ENCODE measurements around the gene ZNF527.
A peak's percentile ranks its signal among the peaks of the same experiment; 100 is the strongest.
"Not testable (repeated sequence)": the region's sequence is repeated elsewhere in the genome, so short reads cannot be mapped to it uniquely, and the experiment has no call there.

ZNF527 gene

GRCh38 chr19:37370880-37371661 is at the start of gene ZNF527:
Gene ZNF527, plus strand, starts transcription at chr19:37371099. Its CDS starts 3,100 bp downstream, at chr19:37374199.
- peak; percentile 94 to 95 for DNase-seq (ENCODE audit: low read depth in 2 of 2)

DNA sequence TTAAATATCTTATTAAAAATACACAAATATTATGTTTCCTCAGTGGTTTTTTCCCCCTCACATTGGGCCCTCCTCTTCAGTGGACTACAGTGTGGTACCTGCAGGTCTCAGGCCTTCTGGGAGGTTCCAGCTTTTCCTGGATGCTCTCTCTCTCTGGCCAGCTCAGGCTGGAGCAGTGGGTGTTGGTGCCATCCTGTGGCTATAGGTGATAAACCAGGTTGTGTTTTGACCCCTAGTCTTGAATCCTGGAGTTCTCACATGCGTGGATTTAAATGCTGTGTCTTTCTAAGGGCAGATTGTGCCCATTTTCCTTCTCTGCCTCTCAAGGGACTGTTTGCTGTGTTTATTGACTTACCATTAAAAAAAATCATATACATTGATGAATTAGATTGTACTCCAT is 41.2 kb upstream of the ZNF527 start:
- DNase-seq (ENCODE audit: low read depth in 2 of 2): no peak

DNA sequence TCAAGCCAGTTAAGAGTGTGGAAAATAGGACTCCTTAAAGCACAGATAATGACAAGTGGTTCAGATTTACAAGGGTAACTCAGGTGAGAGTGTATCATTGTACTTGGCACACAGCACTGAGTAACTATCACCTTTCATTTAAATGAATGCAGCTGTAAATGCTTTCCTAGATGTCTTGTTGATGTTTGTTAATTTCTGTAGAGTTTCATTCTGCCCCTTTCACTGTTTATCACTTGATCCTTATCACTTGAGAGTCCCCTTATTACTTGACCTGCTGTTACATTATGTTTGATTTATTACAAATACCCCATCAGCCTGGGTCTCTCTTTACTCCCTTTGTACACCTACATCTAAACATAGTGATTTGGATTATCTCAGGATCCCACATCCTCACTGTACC is 38.1 kb upstream of the ZNF527 start:
- no peak for DNase-seq (ENCODE audit: low read depth in 2 of 2)

DNA sequence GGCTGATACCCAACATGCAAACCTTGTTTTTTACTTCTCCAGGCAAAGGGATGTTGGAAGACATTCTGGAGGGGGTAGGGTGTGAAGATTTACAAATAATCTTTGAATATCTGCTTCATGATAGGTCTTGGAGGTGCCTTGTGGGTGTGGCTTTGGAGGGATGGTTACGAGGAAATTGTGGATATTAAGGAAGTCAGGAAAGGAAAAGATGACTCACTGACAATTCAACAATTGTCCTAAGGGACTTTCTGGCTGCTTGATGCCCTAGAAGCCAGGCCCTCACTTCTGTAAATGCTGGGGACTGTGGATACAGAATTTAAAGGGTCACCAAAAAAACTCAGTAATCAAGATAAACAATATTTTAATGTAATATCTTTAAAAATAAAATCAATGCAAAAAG is 37.4 kb upstream of the ZNF527 start:
- no peak for DNase-seq (ENCODE audit: low read depth in 2 of 2)

- peak; percentile 71 to 75 for DNase-seq (ENCODE audit: low read depth in 2 of 2)
Measured at GRCh38 chr19:37334179-37335071, 36.5 kb upstream of the ZNF527 start.

DNA sequence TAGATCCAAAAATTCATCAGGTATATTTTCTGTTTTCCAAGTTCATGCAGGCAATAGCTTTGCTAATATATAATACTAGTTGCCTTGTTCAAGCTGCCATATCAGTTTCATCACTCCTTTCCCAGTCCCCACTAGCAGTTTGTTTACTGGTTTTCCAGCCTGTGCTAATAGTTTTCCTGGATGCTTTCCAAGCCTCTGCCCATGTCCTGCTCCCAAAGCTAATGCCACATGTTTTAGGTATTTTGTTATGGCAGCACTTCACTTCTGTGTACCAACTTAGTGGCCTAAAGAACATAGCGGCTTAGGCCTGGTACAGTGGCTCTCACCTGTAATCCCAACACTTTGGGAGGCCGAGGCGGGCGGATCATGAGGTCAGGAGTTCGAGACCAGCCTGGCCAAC is 28.1 kb upstream of the ZNF527 start:
- no peak for DNase-seq (ENCODE audit: low read depth in 2 of 2)

DNA sequence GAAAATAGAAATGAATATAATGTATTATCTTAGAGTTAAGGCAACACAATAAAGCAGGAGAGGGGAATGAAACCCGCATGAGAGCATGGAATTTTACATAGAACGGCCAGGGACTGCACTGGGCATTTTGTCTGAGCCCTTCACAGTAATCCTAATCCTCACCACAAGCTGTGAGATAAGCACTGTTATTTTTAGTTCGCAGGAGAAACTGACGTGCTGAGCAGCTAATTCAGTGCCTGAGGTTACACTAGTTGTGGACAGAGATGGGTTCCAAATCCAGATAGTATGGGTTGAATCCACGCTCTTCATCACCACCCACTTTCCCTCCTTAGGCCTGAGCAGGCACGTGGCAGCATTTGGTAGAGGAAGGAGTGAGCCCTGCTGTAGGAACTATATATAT is 24.8 kb upstream of the ZNF527 start:
- no peak for DNase-seq (ENCODE audit: low read depth in 2 of 2)

DNA sequence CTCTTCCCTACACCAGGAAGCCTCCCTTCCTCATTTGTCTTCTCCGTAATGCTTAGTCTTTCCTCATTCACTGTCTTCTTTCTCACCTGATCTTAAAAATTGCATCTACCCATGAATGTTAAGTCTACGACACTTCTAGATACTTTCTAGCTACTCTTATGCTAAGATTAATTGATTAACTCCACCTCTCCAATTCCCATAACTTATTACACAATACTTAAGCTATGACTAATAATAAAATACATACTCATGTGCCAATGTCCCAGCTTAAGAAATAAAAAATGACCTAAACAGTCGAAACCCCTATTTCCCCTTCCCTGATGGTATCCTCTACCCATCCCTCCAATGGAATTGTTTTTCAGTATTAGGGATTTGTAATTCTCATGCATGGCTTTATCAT is 22.8 kb upstream of the ZNF527 start:
- no peak for DNase-seq (ENCODE audit: low read depth in 2 of 2)

DNA sequence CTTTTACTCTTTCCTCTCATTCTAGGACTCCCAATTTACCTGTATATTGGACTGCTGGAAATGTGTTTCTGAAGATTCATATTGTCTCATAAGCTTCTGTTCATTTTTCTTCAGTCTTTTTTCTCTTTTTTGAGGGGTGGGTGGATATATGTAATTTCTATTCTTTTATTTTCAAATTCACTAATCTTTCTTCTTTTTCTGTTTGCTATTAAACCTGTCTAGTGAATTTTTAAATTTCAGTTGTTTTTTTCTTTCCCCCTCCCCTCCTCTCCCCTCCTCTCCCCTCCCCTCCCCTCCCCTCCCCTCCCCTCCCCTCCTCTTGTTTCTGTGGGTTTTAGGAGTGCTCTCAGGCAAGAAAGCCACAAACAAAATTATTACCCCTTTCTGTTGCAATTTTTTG is 16.9 kb upstream of the ZNF527 start:
- no peak for DNase-seq (ENCODE audit: low read depth in 2 of 2)

DNA sequence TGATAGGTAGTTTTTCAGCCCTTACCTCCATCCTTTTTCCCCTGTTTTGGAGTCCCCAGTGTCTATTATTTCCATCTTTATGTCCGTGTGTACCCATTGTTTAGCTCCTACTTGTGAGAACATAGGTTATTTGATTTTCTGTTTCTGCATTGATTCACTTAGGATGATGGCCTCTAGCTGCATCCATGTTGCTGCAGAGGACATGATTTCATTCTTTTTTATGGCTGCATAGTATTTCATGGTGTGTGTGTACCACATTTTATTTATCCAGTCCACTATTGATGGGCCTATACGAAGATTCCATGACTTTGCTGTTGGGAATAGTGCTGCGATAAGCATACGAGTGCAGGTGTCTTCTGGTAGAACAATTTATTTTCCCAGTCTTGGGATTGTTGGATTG is 15.0 kb upstream of the ZNF527 start:
- no peak for DNase-seq (ENCODE audit: low read depth in 2 of 2)

DNA sequence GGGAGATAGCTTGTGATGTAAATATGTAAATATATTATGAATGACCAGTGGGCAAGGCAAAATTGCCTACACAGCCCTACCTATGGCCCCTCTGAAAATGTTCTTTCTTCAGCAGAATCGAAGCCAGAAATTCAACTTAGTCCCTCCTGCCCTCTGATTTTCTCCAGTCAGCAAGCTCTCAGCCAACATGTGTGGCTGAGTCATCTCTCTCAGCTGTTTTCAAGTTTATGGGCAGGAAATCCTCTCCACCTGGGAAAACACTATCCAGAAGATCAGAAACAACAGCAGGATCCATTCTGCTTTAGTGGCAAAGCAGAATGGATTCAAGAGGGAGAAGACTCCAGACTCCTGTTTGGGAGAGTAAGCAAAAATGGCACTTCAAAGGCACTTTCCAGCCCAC is 8.9 kb upstream of the ZNF527 start:
- no peak for DNase-seq (ENCODE audit: low read depth in 2 of 2)

- DNase-seq (ENCODE audit: low read depth in 2 of 2): no peak
Measured at GRCh38 chr19:37362733-37363132, 8.2 kb upstream of the ZNF527 start.

GRCh38 chr19:37370386-37370879 is 466 bp upstream of the ZNF527 start:
- peak in 1 of 2 donors; percentile 2 for DNase-seq (ENCODE audit: low read depth in 2 of 2)

DNA sequence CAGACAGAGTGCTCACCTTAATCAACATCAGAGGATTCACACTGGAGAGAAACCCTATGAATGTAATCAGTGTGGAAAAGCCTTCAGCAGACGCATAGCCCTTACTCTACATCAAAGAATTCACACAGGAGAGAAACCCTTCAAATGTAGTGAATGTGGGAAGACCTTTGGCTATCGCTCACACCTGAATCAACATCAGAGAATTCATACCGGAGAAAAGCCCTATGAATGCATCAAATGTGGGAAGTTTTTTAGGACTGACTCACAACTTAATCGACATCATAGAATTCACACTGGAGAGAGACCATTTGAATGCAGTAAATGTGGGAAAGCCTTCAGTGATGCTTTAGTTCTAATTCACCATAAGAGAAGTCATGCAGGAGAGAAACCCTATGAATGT is 18.3 kb downstream of the ZNF527 start:
- DNase-seq (ENCODE audit: low read depth in 2 of 2): no peak

GRCh38 chr19:37391399-37391798 is 20.5 kb downstream of the ZNF527 start:
- DNase-seq (ENCODE audit: low read depth in 2 of 2): not testable (repeated sequence)

- DNase-seq (ENCODE audit: low read depth in 2 of 2): no peak
Measured at GRCh38 chr19:37401078-37401477, 30.2 kb downstream of the ZNF527 start.

DNA sequence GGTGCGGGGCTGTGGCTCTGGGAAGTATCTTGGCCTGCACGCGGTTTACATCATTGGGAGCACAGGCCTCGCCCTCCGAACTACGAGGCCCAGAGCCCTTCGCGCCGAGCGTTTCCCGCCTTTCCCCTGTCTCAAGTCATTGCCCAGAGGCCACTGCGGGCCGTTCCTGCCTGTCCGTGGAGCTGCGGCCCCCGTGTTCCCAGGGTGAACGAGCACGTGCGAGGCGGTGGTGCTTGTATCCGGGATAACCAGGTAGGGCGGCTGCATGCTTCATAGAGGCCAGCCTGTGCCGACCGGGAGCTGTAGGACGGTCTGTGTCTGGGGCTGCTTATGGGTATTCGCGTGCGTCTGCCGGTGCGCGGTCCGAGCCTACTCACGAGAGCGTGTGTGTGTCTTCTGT is 32.5 kb downstream of the ZNF527 start:
- no peak for DNase-seq (ENCODE audit: low read depth in 2 of 2)

GRCh38 chr19:37406140-37406846 is 35.4 kb downstream of the ZNF527 start:
- DNase-seq (ENCODE audit: low read depth in 2 of 2): not testable (repeated sequence)

GRCh38 chr19:37412700-37413099 is 41.8 kb downstream of the ZNF527 start:
- DNase-seq (ENCODE audit: low read depth in 2 of 2): no peak

- no peak for DNase-seq (ENCODE audit: low read depth in 2 of 2)
Measured at GRCh38 chr19:37413313-37414084, 42.6 kb downstream of the ZNF527 start.

All from stimulated activated CD8-positive, alpha-beta memory T cell treated with anti-CD3 and anti-CD28 coated beads, Interleukin-15, amount 100 ng/mL, for 48 hours (primary cell).